ENCODE data around the gene ABCC4.

Gene ABCC4

GRCh38 chr13:95083066-95083465 lies 218.2 kb downstream of the ABCC4 start:
- H3K4me3 ChIP-seq (ENCODE audit: insufficient read depth, low read depth, low read length), result no peak overlapping the region
- 97% methylated on average over 7 of the region's 7 CpGs for WGBS, 2 experiments
- no peaks in the 10 kb centered on the region for H3K4me1 ChIP-seq (ENCODE audit: control insufficient read depth, insufficient read depth, low read length)
- H3K27me3 ChIP-seq (ENCODE audit: control insufficient read depth, insufficient read depth, low read length, poor library complexity, severe bottlenecking), result no peaks in the 10 kb centered on the region
- H3K36me3 ChIP-seq (ENCODE audit: control insufficient read depth, insufficient read depth, low read length), result no peaks in the 10 kb centered on the region
- no peaks in the 10 kb centered on the region for H3K9me3 ChIP-seq (ENCODE audit: control insufficient read depth, low read length)
- H3K27ac ChIP-seq (ENCODE audit: insufficient read depth, low read depth, low read length, poor library complexity, severe bottlenecking), result no peak overlapping the region

GRCh38 chr13:95075506-95075905 lies 225.7 kb downstream of the ABCC4 start:
- no peaks in the 10 kb centered on the region for H3K9me3 ChIP-seq (ENCODE audit: control insufficient read depth, low read length)
- peaks cover 8% of the 10 kb centered on the region for H3K4me1 ChIP-seq (ENCODE audit: control insufficient read depth, insufficient read depth, low read length)
- no peak overlapping the region for H3K4me3 ChIP-seq (ENCODE audit: insufficient read depth, low read depth, low read length)
- H3K36me3 ChIP-seq (ENCODE audit: control insufficient read depth, insufficient read depth, low read length), result no peaks in the 10 kb centered on the region
- H3K27me3 ChIP-seq (ENCODE audit: control insufficient read depth, insufficient read depth, low read length, poor library complexity, severe bottlenecking), result no peaks in the 10 kb centered on the region
- H3K27ac ChIP-seq (ENCODE audit: insufficient read depth, low read depth, low read length, poor library complexity, severe bottlenecking), result no peak overlapping the region
- 80 to 82% methylated on average over 5 of the region's 5 CpGs for WGBS, 2 experiments

DNA sequence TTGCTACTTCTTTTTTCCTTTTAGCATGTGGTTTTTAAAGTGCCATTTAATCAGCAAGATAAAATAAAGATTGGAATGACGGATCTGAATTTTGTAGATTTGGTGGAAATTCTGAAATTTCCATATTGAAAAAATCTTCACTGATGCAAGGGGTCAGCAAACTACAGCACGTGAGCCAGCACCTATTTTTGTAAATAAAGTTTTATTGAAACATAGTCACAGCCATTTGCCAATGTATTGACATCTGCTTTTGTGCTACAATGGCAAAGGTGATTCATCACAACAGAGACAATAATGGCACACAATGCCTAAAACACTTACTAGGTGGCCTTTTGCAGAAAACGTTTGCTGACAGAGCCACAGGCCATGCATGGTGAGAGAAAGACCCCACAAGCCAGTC lies 226.4 kb downstream of the ABCC4 start:
- 79 to 92% methylated on average over 3 of the region's 3 CpGs for WGBS, 2 experiments
- no peak overlapping the region for H3K27ac ChIP-seq (ENCODE audit: insufficient read depth, low read depth, low read length, poor library complexity, severe bottlenecking)
- H3K36me3 ChIP-seq (ENCODE audit: control insufficient read depth, insufficient read depth, low read length), result no peaks in the 10 kb centered on the region
- H3K27me3 ChIP-seq (ENCODE audit: control insufficient read depth, insufficient read depth, low read length, poor library complexity, severe bottlenecking), result no peaks in the 10 kb centered on the region
- H3K4me1 ChIP-seq (ENCODE audit: control insufficient read depth, insufficient read depth, low read length), result peaks cover 8% of the 10 kb centered on the region
- H3K4me3 ChIP-seq (ENCODE audit: insufficient read depth, low read depth, low read length), result no peak overlapping the region
- H3K9me3 ChIP-seq (ENCODE audit: control insufficient read depth, low read length), result no peaks in the 10 kb centered on the region

DNA sequence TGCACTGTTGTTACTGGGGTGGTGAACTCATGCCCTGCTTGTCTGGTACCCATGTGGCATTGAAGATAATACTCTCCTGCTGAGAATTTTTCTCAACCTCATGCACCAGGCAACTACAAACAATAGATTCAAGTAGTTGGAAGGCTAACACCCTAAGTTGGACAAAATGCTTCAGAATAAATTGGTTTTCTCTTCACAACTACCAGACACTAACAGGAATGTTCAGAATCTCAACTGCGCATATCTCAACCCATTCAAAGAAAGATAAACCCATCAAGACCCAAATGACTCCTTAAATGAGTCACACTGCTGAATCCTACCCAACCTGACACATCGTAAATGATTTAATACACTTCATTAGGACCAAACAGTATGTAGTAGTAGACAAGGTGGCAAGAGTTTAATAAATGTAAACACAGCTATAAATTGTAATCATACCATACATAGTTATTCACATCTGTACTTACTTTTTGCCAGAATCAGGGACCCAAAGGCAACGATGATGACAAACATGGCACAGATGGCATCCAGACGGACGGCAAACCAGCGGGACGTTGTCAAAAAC lies 227.4 kb downstream of the ABCC4 start:
- no peak overlapping the region for H3K27ac ChIP-seq (ENCODE audit: insufficient read depth, low read depth, low read length, poor library complexity, severe bottlenecking)
- H3K36me3 ChIP-seq (ENCODE audit: control insufficient read depth, insufficient read depth, low read length), result no peaks in the 10 kb centered on the region
- no peaks in the 10 kb centered on the region for H3K9me3 ChIP-seq (ENCODE audit: control insufficient read depth, low read length)
- 96 to 97% methylated on average over 6 to 7 of the region's 7 CpGs for WGBS, 2 experiments
- no peak overlapping the region for H3K4me3 ChIP-seq (ENCODE audit: insufficient read depth, low read depth, low read length)
- no peaks in the 10 kb centered on the region for H3K27me3 ChIP-seq (ENCODE audit: control insufficient read depth, insufficient read depth, low read length, poor library complexity, severe bottlenecking)
- peaks cover 8% of the 10 kb centered on the region for H3K4me1 ChIP-seq (ENCODE audit: control insufficient read depth, insufficient read depth, low read length)

- Histone ChIP-seq H3K27me3 (ENCODE audit: control insufficient read depth, insufficient read depth, low read length, poor library complexity, severe bottlenecking) (no peaks in the 10 kb centered on the region), H3K36me3 (ENCODE audit: control insufficient read depth, insufficient read depth, low read length) (no peaks in the 10 kb centered on the region), H3K4me1 (ENCODE audit: control insufficient read depth, insufficient read depth, low read length) (no peaks in the 10 kb centered on the region), H3K4me3 (ENCODE audit: insufficient read depth, low read depth, low read length) (no peak overlapping the region), H3K9me3 (ENCODE audit: control insufficient read depth, low read length) (no peaks in the 10 kb centered on the region), H3K27ac (ENCODE audit: insufficient read depth, low read depth, low read length, poor library complexity, severe bottlenecking) (no peak overlapping the region)
- WGBS, 2 experiments, result 94 to 95% methylated on average over 3 of the region's 3 CpGs
Measured at GRCh38 chr13:95067303-95067702, 233.9 kb downstream of the ABCC4 start.

DNA sequence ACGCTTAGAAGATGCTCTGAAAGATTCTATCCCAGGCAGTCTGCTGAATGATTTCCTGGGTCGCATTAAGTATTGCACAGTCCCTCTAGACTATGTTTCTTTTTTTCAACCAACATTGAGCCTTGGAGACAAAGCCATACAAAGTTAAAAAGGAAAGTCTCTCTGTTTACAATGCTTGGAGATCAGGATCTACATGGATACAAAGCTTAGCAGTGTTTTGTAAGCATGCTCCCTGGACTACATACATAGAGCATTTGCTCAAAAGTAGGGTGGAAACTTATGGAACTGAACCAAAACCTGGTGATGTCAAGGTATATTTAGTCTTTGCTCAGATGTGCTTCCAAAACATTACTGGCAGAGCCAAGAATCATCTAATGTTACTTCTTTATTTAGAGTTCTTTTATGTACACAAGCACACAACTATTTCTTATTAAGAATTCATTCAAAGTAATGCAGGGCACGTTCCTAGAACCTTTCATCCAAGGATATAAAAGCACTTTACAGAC lies 241.2 kb downstream of the ABCC4 start:
- Histone ChIP-seq H3K36me3 (ENCODE audit: control insufficient read depth, insufficient read depth, low read length) (no peaks in the 10 kb centered on the region), H3K9me3 (ENCODE audit: control insufficient read depth, low read length) (no peaks in the 10 kb centered on the region), H3K27me3 (ENCODE audit: control insufficient read depth, insufficient read depth, low read length, poor library complexity, severe bottlenecking) (no peaks in the 10 kb centered on the region), H3K4me3 (ENCODE audit: insufficient read depth, low read depth, low read length) (no peak overlapping the region), H3K27ac (ENCODE audit: insufficient read depth, low read depth, low read length, poor library complexity, severe bottlenecking) (no peak overlapping the region), H3K4me1 (ENCODE audit: control insufficient read depth, insufficient read depth, low read length) (peaks cover 10% of the 10 kb centered on the region)
- 95 to 97% methylated on average over 3 of the region's 3 CpGs for WGBS, 2 experiments

DNA sequence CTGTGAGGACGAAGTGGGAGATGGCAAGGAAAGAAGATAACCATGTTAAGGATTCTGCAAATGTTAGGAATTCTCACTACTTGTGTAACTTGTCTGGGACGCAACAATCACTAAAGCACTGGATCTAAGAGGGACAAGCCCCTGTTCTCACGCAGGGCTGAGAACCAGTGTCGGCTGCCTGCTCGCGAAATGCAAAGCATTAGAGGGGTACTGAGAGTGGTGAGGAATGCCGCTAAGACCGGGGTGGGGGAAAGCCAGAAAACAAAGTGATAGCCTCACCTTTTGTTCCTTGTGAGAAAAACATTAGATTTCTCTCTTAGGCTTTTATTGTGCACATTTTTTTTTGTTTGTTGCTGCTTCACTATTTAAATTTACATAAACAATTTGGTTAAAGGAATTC lies 241.9 kb downstream of the ABCC4 start:
- 53 to 58% methylated on average over 8 of the region's 8 CpGs for WGBS, 2 experiments
- Histone ChIP-seq H3K27me3 (ENCODE audit: control insufficient read depth, insufficient read depth, low read length, poor library complexity, severe bottlenecking) (no peaks in the 10 kb centered on the region), H3K4me1 (ENCODE audit: control insufficient read depth, insufficient read depth, low read length) (peaks cover 10% of the 10 kb centered on the region), H3K27ac (ENCODE audit: insufficient read depth, low read depth, low read length, poor library complexity, severe bottlenecking) (no peak overlapping the region), H3K4me3 (ENCODE audit: insufficient read depth, low read depth, low read length) (no peak overlapping the region), H3K9me3 (ENCODE audit: control insufficient read depth, low read length) (no peaks in the 10 kb centered on the region), H3K36me3 (ENCODE audit: control insufficient read depth, insufficient read depth, low read length) (no peaks in the 10 kb centered on the region)

GRCh38 chr13:95058680-95059079 lies 242.6 kb downstream of the ABCC4 start:
- 82 to 83% methylated on average over 7 of the region's 7 CpGs for WGBS, 2 experiments
- Histone ChIP-seq H3K27me3 (ENCODE audit: control insufficient read depth, insufficient read depth, low read length, poor library complexity, severe bottlenecking) (no peaks in the 10 kb centered on the region), H3K4me1 (ENCODE audit: control insufficient read depth, insufficient read depth, low read length) (peaks cover 10% of the 10 kb centered on the region), H3K9me3 (ENCODE audit: control insufficient read depth, low read length) (no peaks in the 10 kb centered on the region), H3K27ac (ENCODE audit: insufficient read depth, low read depth, low read length, poor library complexity, severe bottlenecking) (no peak overlapping the region), H3K36me3 (ENCODE audit: control insufficient read depth, insufficient read depth, low read length) (no peaks in the 10 kb centered on the region), H3K4me3 (ENCODE audit: insufficient read depth, low read depth, low read length) (no peak overlapping the region)

DNA sequence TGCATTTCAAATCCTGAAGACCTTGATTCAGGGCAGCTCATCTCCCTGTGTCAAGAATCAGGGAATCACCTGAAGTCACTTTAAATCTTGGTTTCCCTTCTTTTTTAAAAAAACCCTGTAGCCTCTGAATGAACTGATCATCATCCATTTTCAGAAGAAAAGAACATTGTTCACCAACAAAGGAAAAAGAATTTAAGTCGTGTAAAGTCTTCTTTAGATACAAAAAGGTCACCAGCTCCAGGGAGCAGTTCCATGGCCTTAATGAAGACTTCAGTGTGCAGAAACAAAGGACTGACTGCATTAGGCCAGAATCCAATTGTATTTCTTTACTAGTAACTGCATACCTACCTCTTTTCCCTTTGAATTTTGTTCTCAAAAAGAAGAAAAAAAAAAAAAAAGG lies 245.0 kb downstream of the ABCC4 start:
- no peaks in the 10 kb centered on the region for H3K27me3 ChIP-seq (ENCODE audit: control insufficient read depth, insufficient read depth, low read length, poor library complexity, severe bottlenecking)
- no peaks in the 10 kb centered on the region for H3K9me3 ChIP-seq (ENCODE audit: control insufficient read depth, low read length)
- peak overlapping the region; percentile 62 for H3K27ac ChIP-seq (ENCODE audit: insufficient read depth, low read depth, low read length, poor library complexity, severe bottlenecking)
- no peaks in the 10 kb centered on the region for H3K36me3 ChIP-seq (ENCODE audit: control insufficient read depth, insufficient read depth, low read length)
- 0 to 6% methylated on average over 1 of the region's 1 CpG for WGBS, 2 experiments
- peaks cover 10% of the 10 kb centered on the region for H3K4me1 ChIP-seq (ENCODE audit: control insufficient read depth, insufficient read depth, low read length)
- no peak overlapping the region for H3K4me3 ChIP-seq (ENCODE audit: insufficient read depth, low read depth, low read length)

- H3K27me3 ChIP-seq (ENCODE audit: control insufficient read depth, insufficient read depth, low read length, poor library complexity, severe bottlenecking), result no peaks in the 10 kb centered on the region
- H3K36me3 ChIP-seq (ENCODE audit: control insufficient read depth, insufficient read depth, low read length), result no peaks in the 10 kb centered on the region
- H3K9me3 ChIP-seq (ENCODE audit: control insufficient read depth, low read length), result no peaks in the 10 kb centered on the region
- no peaks in the 10 kb centered on the region for H3K4me1 ChIP-seq (ENCODE audit: control insufficient read depth, insufficient read depth, low read length)
- H3K27ac ChIP-seq (ENCODE audit: insufficient read depth, low read depth, low read length, poor library complexity, severe bottlenecking), result no peak overlapping the region
- 79 to 90% methylated on average over 3 of the region's 3 CpGs for WGBS, 2 experiments
- H3K4me3 ChIP-seq (ENCODE audit: insufficient read depth, low read depth, low read length), result no peak overlapping the region
Measured at GRCh38 chr13:95050800-95051615, 250.2 kb downstream of the ABCC4 start.

All from ectodermal cell (in vitro differentiated cells).